ENCODE results near the gene THEM4.
A peak's percentile ranks its signal among the peaks of the same experiment; 100 is the strongest.

DNA sequence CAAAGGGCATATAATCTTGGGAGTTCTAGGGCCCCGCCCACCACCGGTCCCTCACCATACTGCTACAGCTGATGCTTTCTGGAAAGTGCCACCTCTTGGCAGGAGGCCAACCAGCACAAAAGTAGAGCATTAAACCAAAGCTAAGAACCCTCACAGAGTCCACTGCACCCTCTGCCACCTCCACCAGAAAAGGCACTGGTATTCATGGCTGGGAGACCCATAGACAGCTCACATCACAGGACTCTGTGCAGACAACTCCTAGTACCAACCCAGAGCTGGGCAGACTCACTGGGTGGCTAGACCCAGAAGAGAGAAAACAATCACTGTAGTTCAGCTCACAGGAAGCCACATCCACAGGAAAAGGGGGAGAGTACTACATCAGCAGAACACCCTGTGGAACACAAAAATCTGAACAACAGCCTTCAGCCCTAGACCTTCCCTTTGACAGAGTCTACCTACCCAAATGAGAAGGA is 10.8 kb downstream of the THEM4 start:
- TF ChIP-seq, protein P1, sequence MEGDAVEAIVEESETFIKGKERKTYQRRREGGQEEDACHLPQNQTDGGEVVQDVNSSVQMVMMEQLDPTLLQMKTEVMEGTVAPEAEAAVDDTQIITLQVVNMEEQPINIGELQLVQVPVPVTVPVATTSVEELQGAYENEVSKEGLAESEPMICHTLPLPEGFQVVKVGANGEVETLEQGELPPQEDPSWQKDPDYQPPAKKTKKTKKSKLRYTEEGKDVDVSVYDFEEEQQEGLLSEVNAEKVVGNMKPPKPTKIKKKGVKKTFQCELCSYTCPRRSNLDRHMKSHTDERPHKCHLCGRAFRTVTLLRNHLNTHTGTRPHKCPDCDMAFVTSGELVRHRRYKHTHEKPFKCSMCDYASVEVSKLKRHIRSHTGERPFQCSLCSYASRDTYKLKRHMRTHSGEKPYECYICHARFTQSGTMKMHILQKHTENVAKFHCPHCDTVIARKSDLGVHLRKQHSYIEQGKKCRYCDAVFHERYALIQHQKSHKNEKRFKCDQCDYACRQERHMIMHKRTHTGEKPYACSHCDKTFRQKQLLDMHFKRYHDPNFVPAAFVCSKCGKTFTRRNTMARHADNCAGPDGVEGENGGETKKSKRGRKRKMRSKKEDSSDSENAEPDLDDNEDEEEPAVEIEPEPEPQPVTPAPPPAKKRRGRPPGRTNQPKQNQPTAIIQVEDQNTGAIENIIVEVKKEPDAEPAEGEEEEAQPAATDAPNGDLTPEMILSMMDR (IDR thresholded peaks at IDR 0.05 in 8 of 11, conservative IDR thresholded peaks at IDR 0.05 in 3 of 11), result no peak
- TF ChIP-seq POLR2A (IDR thresholded peaks at IDR 0.05) (no peak), POLR2AphosphoS5 (IDR thresholded peaks at IDR 0.05) (peak in 1 of 3 donors; percentile 29)
